ENCODE results near the gene PIK3CG.

- no peak for TF ChIP-seq CTCF (IDR thresholded peaks at IDR 0.05)
- no peak for TF ChIP-seq EP300 (IDR thresholded peaks at IDR 0.05)
- TF ChIP-seq POLR2A (IDR thresholded peaks at IDR 0.05), result no peak
These were observed 46.3 kb upstream of the PIK3CG start for GRCh38 chr7:106818736-106819135.

Measured in upper lobe of left lung (tissue), 4 donors.